IPS-18c (cell line): Measurements from ENCODE around the gene HTR1D.
"Not testable (repeated sequence)": the region's sequence is repeated elsewhere in the genome, so short reads cannot be mapped to it uniquely, and the experiment has no call there.

Experiments
- H3K4me3 ChIP-seq: 2 replicates; pipeline ENCODE4 v1.7.0; 2013; ENCODE audit warnings: low read depth, mild to moderate bottlenecking, low read length, moderate library complexity; ENCODE audit not compliant: insufficient read depth
- H3K9me3 ChIP-seq: one replicate; pipeline ENCODE4 v1.6.1; 2013; ENCODE audit warnings: mild to moderate bottlenecking, low read length, moderate library complexity; ENCODE audit not compliant: control insufficient read depth, insufficient read depth

HTR1D gene

DNA sequence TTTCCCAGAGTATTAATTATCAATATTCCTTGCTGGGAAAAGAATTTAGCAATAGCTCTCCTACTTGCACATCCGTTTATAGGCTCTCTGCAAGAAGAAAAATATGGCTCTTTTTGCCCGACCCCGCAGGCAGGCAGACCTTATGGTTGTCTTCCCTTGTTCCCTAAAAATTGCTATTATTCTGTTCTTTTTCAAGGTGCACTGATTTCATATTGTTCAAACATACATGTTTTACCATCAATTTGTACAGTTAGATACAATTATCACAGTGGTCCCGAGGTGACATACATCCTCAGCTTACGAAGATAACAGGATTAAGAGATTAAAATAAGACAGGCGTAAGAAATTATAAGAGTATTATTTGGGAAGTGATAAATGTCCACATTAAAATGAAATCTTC, 6.7 kb upstream of the HTR1D start:
- not testable (repeated sequence) for H3K4me3 ChIP-seq, H3K9me3 ChIP-seq

DNA sequence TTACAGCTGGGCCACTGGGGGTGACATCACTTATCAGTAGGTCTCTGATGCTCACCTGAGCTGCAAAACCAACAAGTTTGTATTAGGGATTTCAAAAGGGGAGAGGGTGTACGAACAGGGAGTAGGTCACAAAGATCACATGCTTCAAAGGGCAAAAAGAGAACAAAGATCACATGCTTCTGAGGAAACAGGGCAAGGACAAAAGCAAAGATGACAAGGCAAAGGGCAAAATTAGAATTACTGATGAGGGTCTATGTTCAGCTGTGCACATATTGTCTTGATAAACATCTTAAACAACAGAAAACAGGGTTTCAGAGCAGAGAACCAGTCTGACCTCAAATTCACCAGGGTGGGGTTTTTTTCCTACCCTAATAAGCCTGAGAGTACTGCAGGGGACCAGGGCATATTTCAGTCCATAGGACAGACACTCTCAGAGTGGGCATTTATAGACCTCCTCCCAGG, 6.2 kb upstream of the HTR1D start:
- not testable (repeated sequence) for H3K4me3 ChIP-seq, H3K9me3 ChIP-seq

DNA sequence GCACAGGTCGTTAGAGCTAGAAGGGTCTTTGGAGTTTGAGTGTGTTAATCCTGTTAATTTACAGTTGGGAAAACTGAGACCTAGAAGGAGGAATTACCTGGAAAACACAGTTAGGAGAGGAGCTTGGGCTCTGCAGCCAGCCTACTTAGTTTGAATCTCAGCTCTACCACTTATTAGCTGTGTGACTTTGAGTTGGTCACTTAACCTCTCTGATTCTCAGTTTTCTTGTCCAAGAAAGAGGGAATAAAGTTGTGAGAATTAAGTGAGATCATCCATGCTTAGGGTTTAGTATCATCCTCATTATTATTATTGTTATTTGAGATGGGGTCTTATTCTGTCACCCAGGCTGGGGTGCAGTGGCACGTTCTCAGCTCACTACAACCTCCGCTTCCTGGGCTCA, 5.4 kb upstream of the HTR1D start:
- H3K4me3 ChIP-seq = no peak overlapping the region

DNA sequence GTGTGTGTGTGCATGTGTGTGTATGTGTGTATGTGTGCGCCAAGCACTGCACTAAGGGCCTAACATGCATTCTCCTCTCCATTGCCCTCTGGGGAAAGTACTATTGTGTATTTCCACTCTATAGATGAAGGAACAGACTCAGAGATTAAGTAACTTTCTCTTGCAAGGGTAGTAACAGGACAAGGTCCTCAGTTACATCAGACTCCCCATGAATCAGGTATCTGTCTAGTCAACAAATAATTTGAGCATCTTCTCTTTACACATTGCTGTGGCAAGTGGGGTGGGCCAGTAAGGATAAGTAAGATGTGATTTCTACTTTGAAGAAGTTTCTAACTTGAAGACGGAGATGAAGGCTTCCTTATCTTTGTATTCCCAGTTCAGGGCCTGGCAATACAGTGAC, 5.0 kb upstream of the HTR1D start:
- H3K9me3 ChIP-seq = no peaks in the 10 kb centered on the region

More for the DNA sequence above, 5.4 kb upstream of the HTR1D start:
- H3K9me3 ChIP-seq = no peaks in the 10 kb centered on the region

DNA sequence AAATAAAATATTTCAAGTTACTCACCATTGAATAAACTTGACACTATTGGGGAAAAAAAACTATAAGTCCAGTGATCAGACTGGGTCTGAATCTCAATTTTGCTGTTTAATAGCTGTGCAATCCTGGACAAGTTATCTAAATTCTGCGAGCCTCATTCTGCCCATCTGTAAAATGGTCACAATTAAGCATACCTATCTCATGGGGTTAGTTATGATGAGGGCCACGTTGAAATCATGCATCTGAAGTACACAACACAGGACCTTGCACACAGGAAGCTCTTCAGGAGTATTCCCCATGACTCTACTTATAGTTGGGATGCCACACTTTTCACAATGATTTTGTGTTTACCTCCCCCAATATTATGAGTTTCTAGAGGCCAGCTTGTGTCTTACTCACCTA, 3.8 kb upstream of the HTR1D start:
- Histone ChIP-seq H3K9me3 (no peaks in the 10 kb centered on the region), H3K4me3 (no peak overlapping the region)

More for the DNA sequence above, 5.0 kb upstream of the HTR1D start:
- H3K4me3 ChIP-seq = no peak overlapping the region

DNA sequence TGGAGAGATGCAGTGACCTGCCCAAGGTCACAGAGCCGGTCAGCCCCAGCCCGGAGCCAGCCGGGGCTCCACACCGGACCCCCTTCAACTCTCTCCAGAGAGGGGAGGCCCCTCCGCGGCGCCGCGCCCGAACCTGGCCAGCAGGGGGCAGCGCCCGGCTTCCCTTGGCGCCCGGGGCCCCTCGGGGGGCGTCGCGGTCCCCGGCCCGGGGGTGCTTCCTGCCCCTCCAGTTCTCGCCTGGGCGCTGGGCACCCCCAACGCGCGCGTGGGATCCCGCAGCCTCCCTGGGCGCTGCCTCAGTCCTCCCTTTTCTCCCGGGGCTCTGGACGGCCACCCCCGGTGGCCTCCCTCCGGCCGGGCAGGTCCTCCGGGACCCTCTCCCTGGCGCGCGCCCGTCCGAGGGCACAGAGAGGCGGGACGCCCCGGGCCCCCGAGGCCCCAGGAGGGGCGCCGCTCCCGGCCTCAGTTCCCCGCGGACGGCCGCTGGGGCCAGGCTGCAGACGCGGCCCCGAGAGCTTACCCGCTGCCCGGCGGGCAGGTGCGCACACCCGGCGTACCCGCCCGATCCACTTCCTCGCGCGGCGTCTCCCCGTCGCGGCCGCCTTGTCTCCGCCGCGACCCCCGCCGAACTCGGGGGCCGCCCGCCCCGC, 406 bp downstream of the HTR1D start:
- H3K4me3 ChIP-seq = peak overlapping the region; percentile 84

DNA sequence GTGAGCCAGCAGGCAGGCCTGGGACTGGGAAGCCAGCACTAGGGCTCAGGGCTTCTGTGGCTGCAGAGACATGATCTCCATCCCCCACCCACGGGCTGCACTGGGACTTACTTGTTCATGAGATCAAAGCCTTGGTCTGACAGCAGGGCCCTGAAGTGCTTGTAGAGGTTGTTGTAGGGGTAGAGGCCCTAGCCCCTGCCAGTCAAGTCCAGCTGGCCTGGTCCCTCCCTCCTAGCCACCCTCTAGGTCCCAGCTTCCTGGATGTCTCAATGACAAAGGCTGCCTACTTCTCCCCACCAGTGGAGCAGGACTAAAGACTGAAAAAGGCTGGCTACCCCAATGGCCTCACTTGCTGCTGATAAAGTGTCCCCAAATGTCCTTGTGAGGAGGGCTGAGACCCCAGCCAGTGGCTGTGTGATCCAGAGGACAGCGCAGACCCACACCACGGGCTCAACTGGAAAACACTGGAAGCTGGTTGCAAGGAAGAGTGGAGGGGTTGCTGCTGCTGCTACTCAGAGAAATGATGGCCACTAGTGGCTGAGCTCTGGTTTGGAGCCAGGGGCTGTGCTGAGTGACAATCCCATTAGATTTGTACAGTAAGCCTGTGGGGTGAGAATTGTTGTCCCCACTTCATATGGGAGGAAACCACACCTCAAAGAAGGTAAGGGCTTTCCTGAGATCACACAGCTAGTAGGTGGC, 1.4 kb downstream of the HTR1D start:
- Histone ChIP-seq H3K4me3 (peak overlapping the region; percentile 84), H3K9me3 (peaks cover 3% of the 10 kb centered on the region)

More for the DNA sequence above, 406 bp downstream of the HTR1D start:
- H3K9me3 ChIP-seq = peaks cover 3% of the 10 kb centered on the region

DNA sequence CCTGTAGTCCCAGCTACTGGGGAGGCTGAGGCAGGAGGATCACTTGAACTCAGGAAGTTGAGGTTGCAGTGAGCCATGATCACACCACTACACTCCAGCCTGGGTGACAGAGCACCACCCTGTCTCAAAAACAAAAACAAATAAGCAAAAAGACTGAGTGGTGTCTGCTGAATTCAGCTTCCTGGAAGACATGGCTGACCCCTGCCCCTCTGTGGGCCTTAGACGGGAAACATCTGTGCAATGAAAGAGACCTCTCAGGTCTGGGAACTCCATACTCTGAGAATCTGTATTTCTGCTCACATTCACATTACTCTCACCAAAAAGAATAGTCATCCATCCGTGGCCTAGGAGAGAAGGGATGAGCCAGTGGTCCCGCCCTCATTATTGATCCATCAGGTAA, 2.0 kb downstream of the HTR1D start:
- H3K9me3 ChIP-seq = peaks cover 3% of the 10 kb centered on the region
- peak overlapping the region; percentile 84; the same call in 1 of the 2 replicates for H3K4me3 ChIP-seq

DNA sequence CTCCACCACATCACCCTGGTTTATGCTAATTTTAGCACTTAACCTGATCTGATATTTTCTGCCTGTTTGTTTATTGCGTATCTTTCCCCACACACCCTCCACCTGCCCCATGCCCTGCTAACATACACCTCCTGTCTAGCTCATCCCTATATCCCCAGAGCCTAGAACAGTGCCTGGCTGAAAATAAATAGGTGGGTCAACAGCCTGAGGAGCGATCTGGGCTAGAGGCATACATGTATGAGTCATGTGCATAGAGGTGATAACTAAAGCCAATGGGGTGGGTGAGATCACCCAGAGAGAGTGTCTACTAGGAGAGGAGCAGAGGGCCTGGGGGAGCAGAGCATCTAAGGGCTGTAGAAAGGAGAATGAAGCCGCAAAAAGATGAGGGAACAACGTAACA, 2.7 kb downstream of the HTR1D start:
- no peak overlapping the region for H3K4me3 ChIP-seq
- H3K9me3 ChIP-seq = peaks cover 3% of the 10 kb centered on the region

DNA sequence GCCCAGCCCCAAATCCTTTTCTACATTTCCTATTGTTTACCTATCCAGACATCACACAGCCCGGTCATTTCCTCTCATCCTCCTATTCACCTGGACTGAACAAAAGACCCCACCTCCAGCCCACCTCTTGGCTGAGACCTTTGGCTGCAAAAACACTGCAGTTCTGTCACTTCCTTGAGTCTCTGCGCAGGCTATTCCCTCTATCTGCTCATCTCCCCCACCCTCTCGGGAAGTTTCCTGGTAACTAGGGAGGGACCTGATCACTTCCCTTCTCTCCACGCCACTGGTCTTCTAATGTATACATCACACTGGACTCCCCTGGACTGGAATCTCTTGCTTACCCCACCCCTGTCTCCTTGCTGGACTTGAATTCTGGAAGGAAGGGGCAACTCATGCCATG, 5.3 kb downstream of the HTR1D start:
- Histone ChIP-seq H3K4me3 (no peak overlapping the region), H3K9me3 (peaks cover 3% of the 10 kb centered on the region)

DNA sequence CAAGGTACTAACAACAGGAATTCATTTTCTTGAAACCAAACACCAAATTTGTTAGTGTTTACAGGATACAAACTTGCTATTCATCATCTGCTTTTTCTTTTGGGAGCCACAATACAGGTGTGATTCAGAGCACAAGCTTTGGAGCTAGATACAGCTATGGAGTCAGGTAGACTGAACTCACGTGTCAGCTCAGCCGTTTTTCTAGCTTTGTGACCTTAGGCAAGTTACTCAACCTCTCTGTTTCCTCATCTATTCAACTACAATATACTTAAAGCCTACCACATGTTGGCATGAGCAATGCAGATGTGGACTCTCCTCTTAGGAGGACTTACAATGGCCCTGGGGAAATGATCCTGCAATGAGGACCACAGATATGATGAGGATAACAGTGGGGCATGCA, 6.3 kb downstream of the HTR1D start:
- Histone ChIP-seq H3K9me3 (peaks cover 3% of the 10 kb centered on the region), H3K4me3 (no peak overlapping the region)

DNA sequence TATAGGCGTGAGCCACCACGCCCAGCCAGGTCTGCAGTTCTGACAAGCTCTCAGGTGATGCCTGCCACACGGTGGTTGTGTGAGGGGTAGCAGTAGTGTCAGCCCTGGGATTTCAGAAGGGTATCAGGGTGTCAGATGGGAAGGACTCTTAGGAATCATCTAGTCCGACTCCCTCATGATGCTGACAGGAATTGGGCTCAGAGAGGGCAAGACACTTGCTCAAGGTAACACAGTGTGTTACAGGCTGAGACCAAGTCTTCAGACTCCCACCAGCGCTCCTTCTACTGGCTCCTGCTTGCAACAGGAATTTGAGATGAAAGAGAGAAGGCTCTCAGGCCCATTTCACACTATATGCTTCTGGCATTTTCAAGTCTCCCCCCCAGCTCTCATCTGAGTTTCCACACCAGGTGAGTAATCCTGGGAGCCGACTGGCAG, 6.9 kb downstream of the HTR1D start:
- H3K9me3 ChIP-seq = peaks cover 3% of the 10 kb centered on the region
- no peak overlapping the region for H3K4me3 ChIP-seq

DNA sequence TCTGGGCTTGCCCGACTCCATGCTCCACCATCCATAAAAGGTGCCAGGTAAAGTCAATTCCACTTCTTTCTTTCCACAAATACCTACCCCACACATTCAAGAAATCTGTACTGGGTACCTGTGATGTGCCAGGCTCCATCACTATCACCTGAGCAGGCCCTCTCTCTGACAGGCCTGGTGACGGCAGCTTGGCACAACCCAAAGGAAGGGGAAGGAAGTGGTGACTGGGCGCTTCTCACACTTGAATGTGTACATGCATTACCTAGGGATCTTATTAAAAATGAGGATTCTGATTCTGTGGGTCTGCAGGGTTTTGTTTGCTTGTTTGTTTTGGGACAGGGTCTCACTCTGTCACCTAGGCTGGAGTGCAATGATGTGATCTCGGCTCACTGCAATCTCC, 7.5 kb downstream of the HTR1D start:
- no peak overlapping the region for H3K4me3 ChIP-seq
- peaks cover 3% of the 10 kb centered on the region for H3K9me3 ChIP-seq

DNA sequence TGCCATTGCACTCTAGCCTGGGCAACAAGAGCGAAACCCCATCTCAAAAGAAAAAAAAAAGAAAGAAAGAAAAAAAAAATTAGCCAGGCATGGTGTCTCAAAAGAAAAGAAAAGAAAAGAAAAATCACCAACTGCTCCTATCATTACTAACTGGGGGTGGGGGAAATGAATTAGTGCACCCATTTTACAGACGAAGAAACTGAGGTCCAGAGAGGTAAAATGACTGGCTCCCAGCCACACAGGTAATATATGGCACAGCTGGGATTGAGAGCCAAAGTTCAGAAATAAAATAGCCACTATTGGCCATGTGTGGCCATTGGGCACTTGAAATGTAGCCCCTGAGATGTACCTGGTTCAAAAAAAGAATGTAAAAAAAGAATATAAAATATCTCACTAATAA, 8.8 kb downstream of the HTR1D start:
- H3K4me3 ChIP-seq = no peak overlapping the region
- no peaks in the 10 kb centered on the region for H3K9me3 ChIP-seq

DNA sequence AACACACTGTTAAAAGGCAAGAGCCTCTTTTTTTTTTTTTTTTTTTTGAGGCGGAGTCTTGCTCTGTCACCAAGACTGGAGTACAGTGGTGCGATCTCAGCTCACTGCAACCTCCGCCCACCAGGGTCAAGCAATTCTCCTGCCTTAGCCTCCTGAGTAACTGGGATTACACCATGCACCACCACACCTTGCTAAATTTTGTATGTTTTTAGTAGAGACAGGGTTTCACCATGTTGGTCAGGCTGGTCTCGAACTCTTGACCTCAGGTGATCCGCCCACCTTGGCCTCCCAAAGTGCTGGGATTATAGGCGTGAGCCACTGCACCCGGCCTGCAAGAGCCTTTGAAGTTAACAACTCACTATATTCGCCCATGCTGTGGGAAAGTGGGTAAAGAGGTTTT, 9.6 kb downstream of the HTR1D start:
- H3K4me3 ChIP-seq, H3K9me3 ChIP-seq: not testable (repeated sequence)

DNA sequence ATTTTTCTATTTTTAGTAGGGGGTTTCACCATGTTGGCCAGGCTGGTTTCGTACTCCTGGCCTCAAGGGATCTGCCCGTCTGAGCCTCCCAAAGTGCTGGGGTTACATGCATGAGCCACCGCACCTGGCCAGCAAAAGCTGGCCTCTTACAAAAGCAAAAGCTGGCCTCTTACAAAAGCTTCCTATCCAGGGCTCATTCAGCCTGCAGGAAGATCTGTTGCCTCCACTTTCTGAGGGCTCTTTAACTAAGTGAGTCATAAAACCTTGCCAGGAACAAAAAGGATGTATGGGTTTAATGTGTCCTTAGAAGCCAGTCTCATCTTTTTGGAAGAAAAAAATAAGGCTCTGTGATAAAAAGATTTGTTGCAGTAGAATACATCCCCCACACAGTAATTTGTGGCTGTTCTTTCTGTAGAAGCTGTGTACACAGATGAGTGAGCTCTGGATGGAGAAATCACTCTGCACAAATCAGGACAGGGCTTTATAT, 15.0 kb downstream of the HTR1D start:
- Histone ChIP-seq H3K9me3 (no peaks in the 10 kb centered on the region), H3K4me3 (no peak overlapping the region)

DNA sequence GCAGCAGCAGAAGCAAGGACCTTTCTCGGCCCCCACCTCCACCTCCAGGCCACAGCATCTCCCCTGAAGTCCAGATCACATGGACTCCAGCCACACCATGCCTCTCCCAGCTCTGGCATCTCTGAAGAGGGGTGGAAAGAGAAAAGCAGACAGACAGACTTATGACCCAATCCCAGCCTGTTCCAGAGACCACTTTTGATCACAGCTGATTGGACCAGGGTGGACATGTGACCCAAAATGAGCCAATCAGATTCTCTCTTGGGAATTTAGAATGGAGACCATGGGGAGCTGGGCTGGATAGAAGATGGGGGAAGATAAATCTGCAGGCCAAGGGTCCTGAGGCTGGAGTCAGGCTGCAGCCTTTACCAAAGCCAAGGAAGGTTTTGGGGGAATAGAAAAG, 16.4 kb downstream of the HTR1D start:
- no peaks in the 10 kb centered on the region for H3K9me3 ChIP-seq
- no peak overlapping the region for H3K4me3 ChIP-seq

DNA sequence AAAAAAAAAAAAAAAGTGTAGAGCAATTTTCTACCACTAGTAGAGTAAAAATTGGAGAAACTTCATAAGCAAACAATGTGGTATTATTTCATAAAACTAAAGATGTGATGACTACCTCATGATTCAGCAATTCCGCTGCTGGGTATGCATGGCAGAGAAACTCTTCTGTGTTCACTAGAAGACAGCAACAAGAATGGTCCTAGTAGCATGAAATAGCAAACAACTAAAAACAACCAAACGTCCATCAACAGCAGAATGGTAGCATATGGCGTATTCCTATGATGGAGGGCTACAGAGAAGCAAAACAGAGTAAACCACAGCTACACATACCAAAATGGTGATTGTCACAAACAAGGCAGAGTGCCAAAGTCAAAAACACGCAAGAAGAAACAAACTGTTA, 18.9 kb downstream of the HTR1D start:
- no peaks in the 10 kb centered on the region for H3K9me3 ChIP-seq
- H3K4me3 ChIP-seq = no peak overlapping the region
